Stomach (tissue), 9 donors: ENCODE measurements around the gene UCHL3. TPM values are rescaled to one million over a fixed set of nuclear protein-coding genes. Genes with fewer than 3 reads are reported as not detected.

Experiments used
- DNase-seq, 2 donors: peaks; one replicate each; pipeline versions ENCODE4 v3.0.0 to v3.0.0-alpha.2; 2013 to 2019
- H3K27ac ChIP-seq, 5 donors: fragments of 200-600 bp in 4 of 5; sonication (generic) in 4 of 5; one replicate each; pipeline ENCODE4 v1.5.1; 2013 to 2019; ENCODE audit warnings: mild to moderate bottlenecking in 1 of 5, moderate library complexity in 1 of 5
- H3K27me3 ChIP-seq, 3 donors: fragments of 200-600 bp; sonication (generic); one replicate each; pipeline ENCODE4 v1.5.1; 2017 to 2019; ENCODE audit warnings: mixed run types in 1 of 3
- H3K36me3 ChIP-seq, 4 donors: fragments of 200-600 bp; sonication (generic); 1 replicate in 3 of 4; 2 replicates in 1 of 4; pipeline ENCODE4 v1.5.1; 2016 to 2019
- H3K4me1 ChIP-seq, 4 donors: fragments of 200-600 bp; sonication (generic); one replicate each; pipeline ENCODE4 v1.5.1; 2016 to 2019
- H3K4me3 ChIP-seq, 4 donors: fragments of 200-600 bp; sonication (generic) in 3 of 4; one replicate each; pipeline ENCODE4 v1.5.1; 2016 to 2019; ENCODE audit warnings: mild to moderate bottlenecking in 1 of 4
- H3K9me3 ChIP-seq, 4 donors: fragments of 200-600 bp; sonication (generic); one replicate each; pipeline ENCODE4 v1.5.1; 2016 to 2019
- CTCF ChIP-seq, 7 experiments: fragments of 450-650 bp in 4 of 7; fragments of 200-600 bp in 3 of 7; sonication (generic) in 3 of 7; IDR thresholded peaks; one replicate each; pipeline ENCODE4 v1.5.1; 2016 to 2019; ENCODE audit warnings: antibody characterized with exemption in 7 of 7, control low read depth in 2 of 7, mild to moderate bottlenecking in 1 of 7
- EP300 ChIP-seq: sonication (generic); formaldehyde crosslinking; IDR thresholded peaks from one replicate; pipeline ENCODE4 v1.6.1; 2017; ENCODE audit warnings: antibody characterized with exemption
- POLR2A ChIP-seq, 4 donors: fragments of 450-650 bp; IDR thresholded peaks; one replicate each; pipeline ENCODE4 v1.6.1; 2016; ENCODE audit warnings: antibody characterized with exemption in 4 of 4, control low read depth in 2 of 4, mild to moderate bottlenecking in 1 of 4, moderate library complexity in 1 of 4
- POLR2AphosphoS5 ChIP-seq, 3 donors: sonication (generic); formaldehyde crosslinking; IDR thresholded peaks; one replicate each; pipeline ENCODE4 v1.6.1; 2016; ENCODE audit warnings: antibody characterized with exemption in 3 of 3
- WGBS, 5 donors: extraction: QIAGEN DNeasy Blood & Tissue Kit in 3 of 5; methylation state at CpG; one replicate each; pipeline versions ENCODE4 v1.1.5 to v1.1.7; 2013 to 2018; 5-methylcytosine and 5-hydroxymethylcytosine counted together
- intact Hi-C: fragments of 100-400 bp; cut with DNase I; formaldehyde crosslinking; loops from one replicate; pipeline ENCODE4 v1.15.1; 2023; ENCODE audit warnings: low total_unique reads
- polyA plus RNA-seq, 3 donors: library from polyadenylated mRNA; stranded (reverse); fragments of 200-250 nt; gene quantifications; one replicate each; pipeline ENCODE4 v1.2.3, GENCODE V29; 2013
- total RNA-seq, 5 donors: library from RNA; depleted of rRNA; stranded (reverse); fragments of >200 nt; gene quantifications; one replicate each; pipeline versions ENCODE4 v1.1.0 to v1.2.3, GENCODE V29; 2014 to 2016
- donor health status: healthy with polysubstance abuse.
- donor health status: Bipolar disorder and iron deficiency.
- donor health status: healthy.

UCHL3 gene
- total and polyA plus RNA-seq, 8 donors = 4.1 to 42.2 (median 23.9) TPM; not detected in 1

- 48 to 65% (median 52%) methylated on average over 1 of the region's 1 CpG for WGBS, 5 donors
- no peak for TF ChIP-seq EP300
- no peak for TF ChIP-seq CTCF (IDR thresholded peaks at IDR 0.05)
- TF ChIP-seq POLR2A (IDR thresholded peaks at IDR 0.05) = no peak
- TF ChIP-seq POLR2AphosphoS5 (IDR thresholded peaks at IDR 0.05) = no peak
- no peak overlapping the region for H3K4me3 ChIP-seq
These were observed 70.4 kb downstream of the UCHL3 start for GRCh38 chr13:75620020-75620419.

GRCh38 chr13:75621147-75621546, 71.6 kb downstream of the UCHL3 start:
- TF ChIP-seq POLR2AphosphoS5 (IDR thresholded peaks at IDR 0.05) (no peak), EP300 (no peak)
- H3K36me3 ChIP-seq = peaks cover 0 to 9% (median 7%) of the 10 kb centered on the region in 4 donors
- no peaks in the 10 kb centered on the region for H3K4me1 ChIP-seq
- intact Hi-C loops = no loop called here
- 74 to 87% (median 78%) methylated on average over 2 of the region's 2 CpGs for WGBS, 5 donors
- no peak for DNase-seq
- H3K27ac ChIP-seq = no peak overlapping the region
- no peaks in the 10 kb centered on the region for H3K27me3 ChIP-seq
- no peaks in the 10 kb centered on the region for H3K9me3 ChIP-seq
- H3K4me3 ChIP-seq = no peak overlapping the region

More at GRCh38 chr13:75620020-75620419, 70.4 kb downstream of the UCHL3 start:
- intact Hi-C loops = no loop called here
- Histone ChIP-seq H3K36me3 (peaks cover 0 to 9% (median 4%) of the 10 kb centered on the region in 4 donors), H3K27ac (no peak overlapping the region), H3K27me3 (no peaks in the 10 kb centered on the region), H3K4me1 (no peaks in the 10 kb centered on the region), H3K9me3 (no peaks in the 10 kb centered on the region)
- DNase-seq = no peak

- no peaks in the 10 kb centered on the region for H3K4me1 ChIP-seq
- DNase-seq = no peak
- intact Hi-C loops = no loop called here
- TF ChIP-seq POLR2AphosphoS5 (IDR thresholded peaks at IDR 0.05) = no peak
- TF ChIP-seq POLR2A (IDR thresholded peaks at IDR 0.05) = no peak
- no peak for TF ChIP-seq CTCF (IDR thresholded peaks at IDR 0.05)
- no peak for TF ChIP-seq EP300
- no peaks in the 10 kb centered on the region for H3K9me3 ChIP-seq
- no peak overlapping the region for H3K27ac ChIP-seq
- WGBS, 5 donors = 86 to 96% (median 90%) methylated on average over 4 of the region's 4 CpGs
- peaks cover 0 to 6% (median 0%) of the 10 kb centered on the region in 4 donors for H3K36me3 ChIP-seq
- no peak overlapping the region for H3K4me3 ChIP-seq
- H3K27me3 ChIP-seq = no peaks in the 10 kb centered on the region
These were observed 79.2 kb downstream of the UCHL3 start for GRCh38 chr13:75628801-75629200.

GRCh38 chr13:75633285-75633684, 83.7 kb downstream of the UCHL3 start:
- no peak for TF ChIP-seq POLR2A (IDR thresholded peaks at IDR 0.05)
- TF ChIP-seq EP300 = no peak
- TF ChIP-seq POLR2AphosphoS5 (IDR thresholded peaks at IDR 0.05) = no peak
- TF ChIP-seq CTCF (IDR thresholded peaks at IDR 0.05) = no peak
- Histone ChIP-seq H3K4me3 (no peak overlapping the region), H3K27ac (no peak overlapping the region), H3K9me3 (no peaks in the 10 kb centered on the region), H3K36me3 (no peaks in the 10 kb centered on the region), H3K27me3 (peaks cover 0 to 24% (median 10%) of the 10 kb centered on the region in 3 donors), H3K4me1 (peaks cover 7 to 24% (median 20%) of the 10 kb centered on the region in 4 donors)
- 12 to 26% (median 17%) methylated on average over 2 of the region's 2 CpGs for WGBS, 5 donors
- intact Hi-C loops = no loop called here
- DNase-seq = peak in 1 of 2 donors; percentile 16

- Histone ChIP-seq H3K27ac (peak overlapping the region in 4 of 5 donors; percentile 54 to 79 (median 58)), H3K4me1 (peaks cover 7 to 24% (median 20%) of the 10 kb centered on the region in 4 donors), H3K4me3 (peak overlapping the region; percentile 58 to 73 (median 67)), H3K27me3 (peaks cover 0 to 24% (median 10%) of the 10 kb centered on the region in 3 donors), H3K9me3 (no peaks in the 10 kb centered on the region), H3K36me3 (no peaks in the 10 kb centered on the region)
- no peak for DNase-seq
- 23 to 57% (median 27%) methylated on average over 18 to 49 of the region's 49 CpGs for WGBS, 5 donors
- intact Hi-C loops = no loop called here
- TF ChIP-seq EP300 (no peak), POLR2A (IDR thresholded peaks at IDR 0.05) (no peak), POLR2AphosphoS5 (IDR thresholded peaks at IDR 0.05) (no peak)
These were observed 85.7 kb downstream of the UCHL3 start for GRCh38 chr13:75635101-75635827.
